ENCODE measurements around the gene TTLL4. TPM values are rescaled to one million over a fixed set of nuclear protein-coding genes. Genes with fewer than 3 reads are reported as not detected.

TTLL4 gene
- total and polyA plus RNA-seq, 7 experiments from 2014 or later = 3.6 to 35.8 (median 20.8) TPM

- intact Hi-C loops (cut with micrococcal nuclease) = no loop called here
- no peak for ATAC-seq
These were observed 88.3 kb downstream of the TTLL4 start for GRCh38 chr2:218798767-218799504.

GRCh38 chr2:218799990-218800389 is 89.4 kb downstream of the TTLL4 start:
- DNase-seq (no peak), ATAC-seq (no peak)
- Mint-ChIP-seq H3K36me3 (peaks cover 0 to 6% (median 2%) of the 10 kb centered on the region in 5 donors), H3K27me3 (peaks cover 21 to 58% (median 28%) of the 10 kb centered on the region in 5 donors), H3K27ac (no peak overlapping the region), H3K4me3 (no peak overlapping the region), H3K9me3 (peaks cover 0 to 14% (median 9%) of the 10 kb centered on the region in 11 donors), H3K4me1 (peaks cover 0 to 12% (median 0%) of the 10 kb centered on the region in 7 donors)
- peaks cover 0 to 13% of the 10 kb centered on the region in 2 donors for H3K4me1 ChIP-seq (ENCODE audit: control insufficient read depth in 2 of 2, insufficient read depth in 2 of 2, low read length in 2 of 2)
- ChIA-PET CTCF (no interaction called here), POLR2A (no interaction called here)
- no peak overlapping the region for H3K27ac ChIP-seq (ENCODE audit: low read depth, low read length)
- H3K27me3 ChIP-seq (ENCODE audit: control insufficient read depth in 2 of 2, insufficient read depth in 2 of 2, low read length in 2 of 2) = no peaks in the 10 kb centered on the region
- H3K4me3 ChIP-seq (ENCODE audit: low read length) = no peak overlapping the region
- intact Hi-C loops (cut with micrococcal nuclease) = no loop called here
- no peaks in the 10 kb centered on the region for H3K9me3 ChIP-seq (ENCODE audit: control insufficient read depth in 2 of 3, low read length in 3 of 3)
- H3K36me3 ChIP-seq (ENCODE audit: control insufficient read depth in 2 of 3, insufficient read depth in 3 of 3, low read length in 3 of 3) = no peaks in the 10 kb centered on the region

More at GRCh38 chr2:218798767-218799504, 88.3 kb downstream of the TTLL4 start:
- no peaks in the 10 kb centered on the region for H3K27me3 ChIP-seq (ENCODE audit: control insufficient read depth in 2 of 2, insufficient read depth in 2 of 2, low read length in 2 of 2)
- peaks cover 18 to 55% (median 22%) of the 10 kb centered on the region in 5 donors for H3K27me3 Mint-ChIP-seq
- DNase-seq = no peak
- ChIA-PET CTCF (no interaction called here), POLR2A (no interaction called here)
- H3K27ac Mint-ChIP-seq = no peak overlapping the region
- H3K4me3 Mint-ChIP-seq = no peak overlapping the region
- no peaks in the 10 kb centered on the region for H3K36me3 ChIP-seq (ENCODE audit: control insufficient read depth in 2 of 3, insufficient read depth in 3 of 3, low read length in 3 of 3)
- no peak overlapping the region for H3K4me3 ChIP-seq (ENCODE audit: low read length)
- H3K27ac ChIP-seq (ENCODE audit: low read depth, low read length) = no peak overlapping the region
- H3K9me3 Mint-ChIP-seq = peaks cover 0 to 4% (median under 1%) of the 10 kb centered on the region in 11 donors
- peaks cover 0 to 12% (median 0%) of the 10 kb centered on the region in 7 donors for H3K4me1 Mint-ChIP-seq
- no peaks in the 10 kb centered on the region for H3K9me3 ChIP-seq (ENCODE audit: control insufficient read depth in 2 of 3, low read length in 3 of 3)
- peaks cover 0 to 13% of the 10 kb centered on the region in 2 donors for H3K4me1 ChIP-seq (ENCODE audit: control insufficient read depth in 2 of 2, insufficient read depth in 2 of 2, low read length in 2 of 2)
- no peaks in the 10 kb centered on the region for H3K36me3 Mint-ChIP-seq

DNA sequence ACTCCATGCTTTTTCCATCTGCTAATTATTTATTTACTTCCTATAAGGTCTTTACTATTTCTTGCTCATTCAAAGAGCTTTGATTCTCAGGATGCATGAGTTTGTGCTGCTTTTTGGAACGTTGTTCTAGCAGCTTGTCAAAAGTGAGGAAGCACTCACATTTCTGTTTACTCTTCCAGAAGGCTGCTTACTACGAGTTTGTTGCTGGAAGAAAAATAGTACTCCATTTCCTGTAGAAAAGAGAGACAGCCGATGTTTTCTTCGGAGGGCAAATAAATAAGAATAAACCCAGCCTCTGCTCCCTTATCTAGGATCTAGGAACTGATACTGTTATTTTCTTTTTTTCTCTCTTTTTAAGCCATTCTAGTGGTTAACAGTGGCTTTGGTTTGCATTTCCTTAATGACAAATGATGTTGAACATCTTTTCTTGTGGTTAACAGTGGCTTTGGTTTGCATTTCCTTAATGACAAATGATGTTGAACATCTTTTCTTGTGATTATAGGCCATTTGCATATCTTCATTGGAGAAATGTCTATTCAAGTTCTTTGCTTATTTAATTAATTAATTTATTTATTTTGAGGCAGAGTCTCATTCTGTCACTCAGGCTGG is 91.9 kb downstream of the TTLL4 start:
- Histone ChIP-seq H3K27ac (ENCODE audit: low read depth, low read length) (no peak overlapping the region), H3K9me3 (ENCODE audit: control insufficient read depth in 2 of 3, low read length in 3 of 3) (no peaks in the 10 kb centered on the region), H3K4me1 (ENCODE audit: control insufficient read depth in 2 of 2, insufficient read depth in 2 of 2, low read length in 2 of 2) (peaks cover 0 to 13% of the 10 kb centered on the region in 2 donors), H3K36me3 (ENCODE audit: control insufficient read depth in 2 of 3, insufficient read depth in 3 of 3, low read length in 3 of 3) (no peaks in the 10 kb centered on the region), H3K4me3 (ENCODE audit: low read length) (no peak overlapping the region), H3K27me3 (ENCODE audit: control insufficient read depth in 2 of 2, insufficient read depth in 2 of 2, low read length in 2 of 2) (no peaks in the 10 kb centered on the region)
- DNase-seq = peak in 5 of 9 donors; percentile 1 to 30 (median 13)
- Mint-ChIP-seq H3K27me3 (peaks cover 23 to 61% (median 33%) of the 10 kb centered on the region in 5 donors), H3K4me3 (peak overlapping the region in 1 of 10 donors; percentile 35), H3K9me3 (peaks cover 3 to 21% (median 16%) of the 10 kb centered on the region in 11 donors), H3K27ac (peak overlapping the region in 1 of 9 donors; percentile 9), H3K4me1 (peaks cover 0 to 15% (median 0%) of the 10 kb centered on the region in 7 donors), H3K36me3 (peaks cover 2 to 10% (median 5%) of the 10 kb centered on the region in 5 donors)
- intact Hi-C loops (cut with micrococcal nuclease) = no loop called here
- CTCF ChIA-PET = interaction anchor here (0.7 kb wide), 1 partner anchor 33 kb away, joined by 3 read pairs; no protein-coding TSS in a partner anchor
- POLR2A ChIA-PET = no interaction called here
- no peak for ATAC-seq

DNA sequence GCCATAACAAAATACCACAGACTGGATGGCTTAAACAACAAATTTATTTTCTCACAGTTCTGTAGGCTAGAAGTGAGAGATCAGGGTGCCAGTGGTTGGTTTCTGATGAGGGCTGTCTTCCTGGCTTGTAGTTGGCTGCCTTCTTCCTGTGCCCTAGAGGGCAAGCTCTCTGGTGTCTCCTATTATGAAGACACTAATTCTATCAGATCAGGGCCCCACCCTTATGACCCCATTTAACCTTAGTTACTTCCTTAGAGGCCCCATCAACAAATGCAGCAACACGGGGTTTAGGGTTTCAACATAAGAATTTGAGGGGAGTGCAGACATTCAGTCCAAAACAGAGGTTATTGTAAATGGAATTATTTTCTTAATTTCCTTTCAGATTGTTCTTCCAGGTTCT is 94.2 kb downstream of the TTLL4 start:
- H3K9me3 Mint-ChIP-seq = peaks cover 3 to 21% (median 16%) of the 10 kb centered on the region in 11 donors
- ATAC-seq (no peak), DNase-seq (no peak)
- H3K4me1 ChIP-seq (ENCODE audit: control insufficient read depth in 2 of 2, insufficient read depth in 2 of 2, low read length in 2 of 2) = peaks cover 0 to 13% of the 10 kb centered on the region in 2 donors
- peaks cover 2 to 10% (median 5%) of the 10 kb centered on the region in 5 donors for H3K36me3 Mint-ChIP-seq
- CTCF ChIA-PET = no interaction called here
- H3K4me1 Mint-ChIP-seq = peaks cover 0 to 15% (median 0%) of the 10 kb centered on the region in 7 donors
- H3K4me3 ChIP-seq (ENCODE audit: low read length) = no peak overlapping the region
- H3K27ac Mint-ChIP-seq = no peak overlapping the region
- POLR2A ChIA-PET = no interaction called here
- no peaks in the 10 kb centered on the region for H3K9me3 ChIP-seq (ENCODE audit: control insufficient read depth in 2 of 3, low read length in 3 of 3)
- intact Hi-C loops (cut with micrococcal nuclease) = no loop called here
- no peaks in the 10 kb centered on the region for H3K27me3 ChIP-seq (ENCODE audit: control insufficient read depth in 2 of 2, insufficient read depth in 2 of 2, low read length in 2 of 2)
- H3K4me3 Mint-ChIP-seq = no peak overlapping the region
- peaks cover 21 to 55% (median 40%) of the 10 kb centered on the region in 5 donors for H3K27me3 Mint-ChIP-seq
- H3K36me3 ChIP-seq (ENCODE audit: control insufficient read depth in 2 of 3, insufficient read depth in 3 of 3, low read length in 3 of 3) = no peaks in the 10 kb centered on the region
- H3K27ac ChIP-seq (ENCODE audit: low read depth, low read length) = no peak overlapping the region

Other genes starting within 250 kb of the TTLL4 start
- 10 to 100 TPM; 16.6 to 36.3 (median 28.1) TPM for gene USP37, start 142.5 kb upstream of the TTLL4 start, total RNA-seq
- gene USP37, start 142.5 kb upstream of the TTLL4 start, polyA plus RNA-seq = 10 to 100 TPM; 10.1 to 15.1 TPM
- 10 to 100 TPM; 44.7 to 99.6 (median 53.8) TPM for gene CNOT9, start 142.0 kb upstream of the TTLL4 start, total RNA-seq
- 10 to 100 TPM; 13.7 to 22.9 TPM for gene CNOT9, start 142.0 kb upstream of the TTLL4 start, polyA plus RNA-seq
- 1 to 10 TPM in 2 of 5 experiments, under 1 TPM in 3; 0.45 to 1.7 (median 0.60) TPM for gene PLCD4, start 102.9 kb upstream of the TTLL4 start, total RNA-seq
- gene PLCD4, start 102.9 kb upstream of the TTLL4 start, polyA plus RNA-seq = under 1 TPM; 0.15 to 0.30 TPM
- gene ZNF142, start 51.2 kb upstream of the TTLL4 start, total RNA-seq = 10 to 100 TPM; 38.7 to 49.8 (median 40.8) TPM
- gene ZNF142, start 51.2 kb upstream of the TTLL4 start, polyA plus RNA-seq = 10 to 100 TPM in 1 of 2 donors, 1 to 10 TPM in 1; 6.0 to 14.3 TPM
- 10 to 100 TPM; 21.4 to 62.0 (median 49.0) TPM for gene BCS1L, start 51.2 kb upstream of the TTLL4 start, total RNA-seq
- 10 to 100 TPM; 15.5 to 21.2 TPM for gene BCS1L, start 51.2 kb upstream of the TTLL4 start, polyA plus RNA-seq
- 10 to 100 TPM; 12.6 to 33.4 (median 28.3) TPM for gene RNF25, start 38.8 kb upstream of the TTLL4 start, total RNA-seq
- 10 to 100 TPM; 17.4 to 29.5 TPM for gene RNF25, start 38.8 kb upstream of the TTLL4 start, polyA plus RNA-seq
- gene STK36, start 38.7 kb upstream of the TTLL4 start, total RNA-seq = 10 to 100 TPM; 18.9 to 28.1 (median 19.7) TPM
- 1 to 10 TPM; 2.6 to 3.6 TPM for gene STK36, start 38.7 kb upstream of the TTLL4 start, polyA plus RNA-seq
- gene CYP27A1, start 71.3 kb downstream of the TTLL4 start, total RNA-seq = 10 to 100 TPM in 1 of 5 experiments, 1 to 10 TPM in 3, under 1 TPM in 1; 0.19 to 10.6 (median 3.9) TPM
- gene CYP27A1, start 71.3 kb downstream of the TTLL4 start, polyA plus RNA-seq = under 1 TPM in 1 of 2 donors, not detected in 1; 0.09 TPM
- not detected for gene PRKAG3, start 121.0 kb downstream of the TTLL4 start, total RNA-seq
- gene PRKAG3, start 121.0 kb downstream of the TTLL4 start, polyA plus RNA-seq = not detected
- gene WNT6, start 149.0 kb downstream of the TTLL4 start, total RNA-seq = under 1 TPM in 1 of 5 experiments, not detected in 4; 0.22 TPM
- under 1 TPM in 1 of 2 donors, not detected in 1; 0.11 TPM for gene WNT6, start 149.0 kb downstream of the TTLL4 start, polyA plus RNA-seq
- 1 to 10 TPM in 4 of 5 experiments, under 1 TPM in 1; 0.19 to 4.2 (median 3.0) TPM for gene WNT10A, start 170.0 kb downstream of the TTLL4 start, total RNA-seq
- gene WNT10A, start 170.0 kb downstream of the TTLL4 start, polyA plus RNA-seq = 1 to 10 TPM in 1 of 2 donors, under 1 TPM in 1; 0.61 to 1.2 TPM
- gene CDK5R2, start 248.8 kb downstream of the TTLL4 start, total RNA-seq = not detected
- gene CDK5R2, start 248.8 kb downstream of the TTLL4 start, polyA plus RNA-seq = not detected